Left cardiac atrium (tissue), 4 donors: ENCODE results near the gene SDR39U1. TPM values are rescaled to one million over a fixed set of nuclear protein-coding genes. Genes with fewer than 3 reads are reported as not detected.

Source experiments
- ATAC-seq, 2 donors: fragments of 200-7000 bp; cut with Tn5 transposase; one replicate each; pipeline ENCODE4 v1.9.1; 2020; ENCODE audit warnings: mild to moderate bottlenecking in 2 of 2, moderate library complexity in 2 of 2
- DNase-seq: peaks from one replicate; pipeline ENCODE4 v3.0.0-alpha.2; 2020
- intact Hi-C, 2 donors: fragments of 100-400 bp; cut with DNase I; formaldehyde crosslinking; loops; one replicate each; pipeline versions ENCODE4 v1.14.1 to v1.15.1; 2022 to 2023
- total RNA-seq, 2 donors: library from RNA; stranded (reverse); fragmentation: NEBNext Ultra II Directional; extraction: Animal tissue kit (Norgen Biotek cat#: 25700); gene quantifications; one replicate each; pipeline ENCODE4 v1.2.1, GENCODE V29; 2021
- donor health status: DM: no; HTN: yes; CAD: no.
- donor health status: DM: no; HTN: yes; CAD: no; lungs with severe emphysema.
- donor health status: DM: yes; HTN: yes; CAD: no.
- donor health status: Dilated cardiomyopathy.

The SDR39U1 gene
- total RNA-seq, 2 donors from 2014 or later = 72.0 to 78.8 TPM

DNA sequence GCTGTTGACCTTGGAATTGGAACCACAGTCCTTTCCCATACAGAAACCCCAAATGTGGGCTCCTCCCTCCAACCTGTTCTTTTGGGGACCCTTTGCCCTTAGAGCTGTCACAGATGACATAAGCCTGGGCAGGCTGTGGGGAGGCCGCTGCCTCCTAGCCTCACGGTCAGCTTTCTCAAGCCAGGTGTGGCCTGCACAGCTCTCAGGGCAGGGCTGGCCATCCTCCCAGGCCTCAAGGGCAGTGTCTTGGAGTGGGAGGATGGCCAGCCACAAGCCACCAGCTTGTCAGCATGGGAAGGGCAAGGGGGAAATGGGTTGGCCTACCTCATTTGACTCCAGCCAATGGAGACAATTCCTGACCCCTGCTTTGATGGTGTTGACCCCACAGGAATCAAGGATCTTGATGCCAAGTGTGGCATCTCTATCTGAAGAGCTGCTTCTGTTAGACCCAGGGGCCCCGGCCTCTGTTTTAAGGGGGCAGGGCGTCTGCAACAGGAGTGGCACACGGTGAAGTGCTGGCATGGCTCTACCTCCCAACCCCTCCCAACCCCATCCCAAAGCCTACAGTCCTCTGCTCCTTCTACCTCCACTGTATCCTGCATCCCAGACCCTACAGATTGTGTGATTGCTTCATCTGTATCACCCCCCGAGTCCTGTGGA, 24.6 kb downstream of the SDR39U1 start:
- no peak for DNase-seq
- intact Hi-C loops = no loop called here
- ATAC-seq = peak in 1 of 2 donors; percentile 13

DNA sequence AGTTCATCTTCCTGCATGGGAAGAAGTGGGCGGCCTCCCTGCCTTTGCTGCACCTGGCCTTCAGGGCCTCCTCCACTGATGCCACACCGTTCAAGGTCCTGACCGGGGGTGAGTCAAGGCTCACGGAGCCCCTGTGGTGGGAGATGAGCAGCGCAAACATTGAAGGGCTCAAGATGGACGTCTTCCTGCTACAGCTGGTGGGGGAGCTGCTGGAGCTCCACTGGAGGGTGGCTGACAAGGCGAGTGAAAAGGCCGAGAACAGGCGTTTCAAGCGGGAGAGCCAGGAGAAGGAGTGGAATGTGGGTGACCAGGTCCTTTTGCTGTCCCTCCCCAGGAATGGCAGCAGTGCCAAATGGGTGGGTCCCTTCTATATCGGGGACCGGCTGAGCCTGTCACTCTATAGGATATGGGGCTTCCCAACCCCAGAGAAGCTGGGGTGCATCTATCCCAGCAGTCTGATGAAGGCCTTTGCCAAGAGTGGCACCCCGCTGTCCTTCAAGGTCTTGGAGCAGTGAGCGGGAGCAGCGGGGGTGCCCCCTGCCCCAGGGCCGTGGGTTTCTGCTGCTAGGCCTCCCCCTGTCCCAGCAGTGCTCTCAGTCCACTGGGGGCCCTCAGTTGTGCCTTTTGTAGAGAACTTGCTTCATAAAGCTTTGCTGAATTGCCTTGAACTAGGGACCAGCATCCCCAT, 25.5 kb downstream of the SDR39U1 start:
- ATAC-seq (no peak), DNase-seq (no peak)
- intact Hi-C loops = no loop called here

DNA sequence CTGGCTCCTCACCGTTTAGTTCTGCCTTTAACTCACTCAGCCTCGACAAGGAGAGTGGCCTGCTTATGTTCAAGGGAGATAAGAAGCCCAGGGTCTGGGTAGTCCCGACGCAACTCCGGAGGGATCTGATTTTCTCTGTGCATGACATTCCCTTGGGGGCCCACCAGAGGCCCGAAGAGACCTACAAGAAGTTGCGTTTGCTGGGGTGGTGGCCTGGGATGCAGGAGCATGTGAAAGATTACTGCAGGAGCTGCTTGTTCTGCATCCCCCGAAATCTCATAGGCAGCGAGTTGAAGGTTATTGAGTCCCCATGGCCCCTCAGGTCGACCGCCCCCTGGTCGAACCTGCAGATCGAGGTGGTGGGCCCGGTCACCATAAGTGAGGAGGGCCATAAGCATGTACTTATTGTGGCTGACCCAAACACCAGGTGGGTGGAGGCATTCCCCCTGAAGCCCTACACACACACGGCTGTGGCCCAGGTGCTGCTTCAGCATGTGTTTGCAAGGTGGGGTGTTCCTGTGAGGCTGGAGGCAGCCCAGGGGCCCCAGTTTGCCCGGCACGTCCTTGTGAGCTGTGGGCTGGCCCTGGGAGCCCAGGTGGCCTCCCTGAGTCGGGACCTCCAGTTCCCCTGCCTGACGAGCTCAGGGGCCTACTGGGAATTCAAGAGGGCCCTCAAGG, 26.2 kb downstream of the SDR39U1 start:
- intact Hi-C loops = no loop called here
- no peak for ATAC-seq
- no peak for DNase-seq

DNA sequence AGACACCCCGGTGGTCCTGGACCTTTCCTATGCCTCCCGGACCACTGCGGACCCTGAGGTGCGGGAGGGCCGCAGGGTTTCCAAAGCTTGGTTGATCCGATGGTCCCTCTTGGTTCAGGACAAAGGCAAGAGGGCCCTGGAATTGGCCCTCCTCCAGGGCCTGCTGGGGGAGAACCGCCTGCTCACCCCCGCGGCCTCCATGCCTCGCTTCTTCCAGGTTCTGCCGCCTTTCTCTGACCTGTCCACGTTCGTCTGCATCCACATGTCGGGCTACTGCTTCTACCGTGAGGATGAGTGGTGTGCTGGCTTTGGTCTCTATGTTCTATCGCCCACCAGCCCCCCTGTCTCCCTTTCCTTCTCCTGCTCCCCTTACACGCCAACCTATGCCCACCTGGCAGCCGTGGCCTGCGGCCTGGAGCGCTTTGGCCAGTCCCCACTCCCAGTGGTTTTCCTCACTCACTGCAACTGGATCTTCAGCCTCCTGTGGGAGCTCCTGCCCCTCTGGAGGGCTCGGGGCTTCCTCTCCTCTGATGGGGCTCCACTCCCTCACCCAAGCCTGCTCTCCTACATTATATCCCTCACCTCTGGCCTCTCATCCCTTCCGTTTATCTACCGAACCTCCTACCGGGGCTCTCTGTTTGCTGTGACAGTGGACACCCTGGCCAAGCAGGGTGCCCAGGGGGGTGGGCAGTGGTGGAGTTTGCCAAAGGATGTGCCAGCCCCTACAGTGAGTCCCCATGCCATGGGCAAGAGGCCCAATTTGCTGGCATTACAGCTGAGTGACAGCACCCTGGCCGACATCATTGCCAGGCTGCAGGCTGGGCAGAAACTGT, 26.9 kb downstream of the SDR39U1 start:
- ATAC-seq (no peak), DNase-seq (no peak)
- intact Hi-C loops = no loop called here

- intact Hi-C loops = no loop called here
- DNase-seq (no peak), ATAC-seq (no peak)
Observed at GRCh38 chr14:24414732-24415420, 27.7 kb downstream of the SDR39U1 start.

GRCh38 chr14:24414077-24414476, 28.5 kb downstream of the SDR39U1 start:
- no peak for ATAC-seq
- no peak for DNase-seq
- intact Hi-C loops = no loop called here

DNA sequence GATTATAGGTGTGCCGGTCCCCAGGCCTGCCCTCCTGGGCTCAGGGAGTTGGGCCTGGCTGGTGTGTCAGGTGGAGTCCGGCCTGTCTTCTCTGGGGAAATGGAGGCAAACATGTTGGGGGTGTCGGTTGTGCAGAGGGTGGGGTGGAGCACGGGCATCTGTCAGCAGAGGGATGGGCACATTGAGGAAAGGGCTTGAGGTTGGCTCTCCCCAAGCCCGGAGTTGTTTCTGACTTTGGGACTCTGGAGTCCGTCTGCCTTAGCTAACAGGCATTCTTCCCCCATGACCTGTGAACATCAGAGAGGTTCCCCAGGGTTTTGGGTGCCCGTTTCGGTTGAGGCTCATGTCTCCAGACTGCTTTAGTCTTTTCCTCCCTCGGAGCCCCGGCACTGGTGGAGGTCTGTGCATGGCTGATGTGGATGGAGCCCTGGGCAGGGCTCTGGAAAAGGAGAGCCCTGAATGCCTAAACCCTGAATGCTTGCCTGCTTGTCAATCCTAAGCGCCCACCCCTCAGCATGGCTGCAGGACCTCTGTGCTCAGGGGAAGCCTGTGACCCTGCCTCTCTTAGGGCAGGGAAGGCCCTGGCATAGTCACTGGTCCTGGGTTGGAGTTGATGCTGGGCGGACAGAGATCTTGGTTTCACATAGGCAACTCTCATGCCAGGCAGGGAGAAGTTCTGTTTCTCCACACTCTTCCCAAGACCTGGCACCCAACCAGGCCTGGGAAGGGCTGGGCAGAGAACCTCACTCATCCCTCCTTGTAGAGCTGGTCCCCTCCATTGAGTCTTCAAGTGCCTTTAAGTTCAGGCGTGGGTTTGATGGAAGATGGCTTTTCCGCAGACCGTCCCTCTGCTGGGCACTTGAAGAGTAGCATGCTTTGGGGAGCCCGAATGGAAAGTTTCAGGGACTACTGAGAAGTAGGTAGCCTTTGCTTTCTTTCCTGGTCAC, 30.9 kb downstream of the SDR39U1 start:
- DNase-seq = no peak
- intact Hi-C loops = no loop called here

DNA sequence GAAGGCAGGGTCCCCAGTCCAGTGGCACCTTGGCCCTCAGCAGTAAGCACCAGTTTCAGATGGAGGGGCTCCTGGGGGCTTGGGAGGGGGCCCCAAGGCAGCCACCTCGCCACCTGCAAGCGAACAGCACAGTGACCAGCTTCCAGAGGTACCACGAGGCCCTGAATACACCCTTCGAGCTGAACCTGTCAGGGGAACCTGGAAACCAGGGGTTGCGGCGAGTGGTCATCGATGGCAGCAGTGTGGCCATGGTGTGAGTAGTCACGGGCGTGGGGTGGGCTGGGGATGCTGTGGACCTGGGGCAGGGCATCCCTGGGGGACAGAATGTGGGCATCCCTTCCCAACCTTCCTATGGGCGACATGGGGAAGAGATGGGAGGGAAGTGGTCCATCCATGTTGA, 32.6 kb downstream of the SDR39U1 start:
- intact Hi-C loops = no loop called here
- DNase-seq = no peak
- ATAC-seq = no peak

More for the DNA sequence above, 30.9 kb downstream of the SDR39U1 start:
- ATAC-seq = peak; percentile 9 to 34

- intact Hi-C loops = no loop called here
- DNase-seq = no peak
- no peak for ATAC-seq
Observed at GRCh38 chr14:24409192-24409591, 33.4 kb downstream of the SDR39U1 start.

DNA sequence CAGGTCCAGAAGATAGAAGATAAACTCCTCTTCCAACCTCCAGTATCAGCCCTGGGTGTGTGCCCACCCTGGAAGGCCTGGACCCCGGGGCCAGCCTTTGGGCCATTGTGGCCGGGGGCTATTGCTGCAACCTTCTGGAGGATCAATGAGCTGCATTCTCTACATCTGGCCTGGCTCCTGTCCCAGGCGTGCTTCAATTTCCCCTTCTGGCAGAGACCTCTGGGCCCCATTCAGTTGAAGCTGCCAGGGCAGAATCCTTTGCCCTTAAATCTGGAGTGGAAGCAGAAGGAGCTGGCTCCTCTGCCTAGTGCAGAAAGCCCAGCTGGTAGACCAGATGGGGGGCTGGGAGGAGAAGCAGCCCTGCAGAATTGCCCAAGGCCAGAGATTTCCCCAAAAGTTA, 33.8 kb downstream of the SDR39U1 start:
- no peak for ATAC-seq
- no peak for DNase-seq
- intact Hi-C loops = no loop called here

DNA sequence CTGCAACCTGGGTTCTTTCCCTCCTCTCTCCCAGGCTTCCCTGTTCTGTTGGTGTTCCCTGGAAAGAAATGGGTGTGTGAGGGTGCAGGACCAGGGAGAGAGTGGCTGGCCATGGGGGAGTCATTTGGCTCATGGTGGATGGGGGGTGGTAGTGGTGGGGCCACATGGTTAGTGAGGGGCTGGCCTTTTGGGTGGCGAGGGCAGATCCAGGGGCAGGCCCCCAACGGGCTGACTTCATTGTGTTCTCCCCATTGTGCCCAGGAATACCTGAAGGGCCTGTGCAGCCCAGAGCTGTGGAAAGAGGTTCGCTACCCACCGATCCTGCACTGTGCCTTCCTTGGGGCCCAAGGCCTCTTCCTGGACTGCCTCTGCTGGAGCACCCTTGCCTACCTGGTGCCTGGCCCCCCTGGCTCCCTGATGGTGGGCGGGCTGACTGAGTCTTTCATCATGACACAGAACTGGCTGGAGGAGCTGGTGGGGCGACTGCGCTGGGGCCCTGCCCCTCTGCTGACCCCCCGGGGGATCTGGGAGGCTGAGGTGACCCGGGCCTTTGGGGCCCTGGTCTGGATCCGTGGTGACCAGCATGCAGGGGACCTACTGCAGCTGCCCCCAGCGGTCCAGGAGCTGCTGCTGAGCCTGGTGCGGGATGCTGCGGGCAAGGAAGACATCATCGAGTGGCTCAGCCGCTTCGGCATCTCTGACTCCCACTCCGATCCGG, 34.8 kb downstream of the SDR39U1 start:
- intact Hi-C loops = no loop called here
- DNase-seq = no peak
- ATAC-seq = no peak

DNA sequence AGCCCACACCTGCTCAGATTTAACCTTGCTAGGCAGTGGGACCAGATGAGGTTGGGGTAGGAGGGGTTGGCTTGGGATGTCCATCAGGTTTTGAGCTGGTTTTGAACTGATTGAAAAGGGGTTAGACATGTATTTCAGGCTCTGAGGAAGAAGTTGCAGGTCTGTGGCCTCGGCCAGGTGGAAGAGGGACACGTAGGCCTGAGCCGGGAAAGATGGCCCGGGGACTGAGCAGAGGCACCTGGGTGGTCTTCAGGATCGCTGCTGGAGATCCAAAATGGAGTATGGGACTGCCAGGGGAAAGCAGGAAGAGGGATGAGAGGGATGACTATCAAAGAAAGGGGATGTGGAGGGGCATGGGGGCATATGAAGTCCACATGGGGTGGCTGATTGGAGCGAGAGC, 36.2 kb downstream of the SDR39U1 start:
- DNase-seq = no peak
- ATAC-seq = no peak
- intact Hi-C loops = no loop called here

GRCh38 chr14:24404814-24405213, 37.8 kb downstream of the SDR39U1 start:
- ATAC-seq (no peak), DNase-seq (no peak)
- intact Hi-C loops = loop anchor here in 1 of 2 donors (5.0 kb wide), 1 partner anchor 38 kb away; the partner anchor contains the start of gene NFATC4

GRCh38 chr14:24403294-24403998, 39.1 kb downstream of the SDR39U1 start:
- ATAC-seq = peak in 1 of 2 donors; percentile 41
- no peak for DNase-seq
- intact Hi-C loops = loop anchor here in 1 of 2 donors (5.0 kb wide), 1 partner anchor 36 kb away; the partner anchor contains the start of gene NFATC4

GRCh38 chr14:24401810-24402702, 40.5 kb downstream of the SDR39U1 start:
- intact Hi-C loops = loop anchor here in 1 of 2 donors (5.0 kb wide), 1 partner anchor 35 kb away; the partner anchor contains the start of gene NFATC4
- ATAC-seq = no peak
- no peak for DNase-seq
